Spinal cord (tissue), 10 donors: ENCODE results near the gene PRRT4. TPM values are rescaled to one million over a fixed set of nuclear protein-coding genes. Genes with fewer than 3 reads are reported as not detected.

ENCODE experiments used
- DNase-seq, 6 donors: peaks; one replicate each; pipeline versions ENCODE4 v3.0.0 to v3.0.0-alpha.2; 2013 to 2015; ENCODE audit warnings: low spot score in 6 of 6, low read depth in 4 of 6
- H3K27ac ChIP-seq: one replicate; pipeline ENCODE4 v1.5.1; 2013; ENCODE audit warnings: low read depth, low read length, control low read depth
- H3K27me3 ChIP-seq: one replicate; pipeline ENCODE4 v1.6.1; 2013; ENCODE audit warnings: low read length; ENCODE audit not compliant: control insufficient read depth, insufficient read depth
- H3K36me3 ChIP-seq: one replicate; pipeline ENCODE4 v1.6.1; 2013; ENCODE audit warnings: low read length; ENCODE audit not compliant: control insufficient read depth, insufficient read depth
- H3K4me1 ChIP-seq: one replicate; pipeline ENCODE4 v1.6.1; 2013; ENCODE audit warnings: low read length; ENCODE audit not compliant: control insufficient read depth, insufficient read depth
- H3K4me3 ChIP-seq: one replicate; pipeline ENCODE4 v1.5.1; 2013; ENCODE audit warnings: low read depth, low read length, control low read depth
- H3K9me3 ChIP-seq: one replicate; pipeline ENCODE4 v1.6.1; 2013; ENCODE audit warnings: low read length; ENCODE audit not compliant: control insufficient read depth, insufficient read depth
- WGBS: methylation state at CpG from one replicate; pipeline ENCODE4 v1.1.5; 2013; ENCODE audit warnings: missing lambda C conversion rate; ENCODE audit not compliant: insufficient coverage; 5-methylcytosine and 5-hydroxymethylcytosine counted together
- polyA plus RNA-seq, 2 donors: library from polyadenylated mRNA; unstranded; fragments of 120-200 nt; gene quantifications; one replicate each; pipeline ENCODE4 v1.2.1, GENCODE V29; 2013; ENCODE audit not compliant: insufficient read length in 2 of 2
- total RNA-seq, 2 donors: library from RNA; depleted of rRNA in 1 of 2; stranded (reverse); fragments of 120-200 nt in 1 of 2; fragments of >200 nt in 1 of 2; gene quantifications; one replicate each; pipeline versions ENCODE4 v1.2.3 to v1.2.4, GENCODE V29; 2013 to 2014
- donor health status: healthy.

PRRT4 gene
- total and polyA plus RNA-seq, 4 donors, result 4.0 to 43.8 (median 20.9) TPM

- Histone ChIP-seq H3K4me3 (no peak overlapping the region), H3K4me1 (peaks cover 8% of the 10 kb centered on the region), H3K27ac (no peak overlapping the region), H3K9me3 (no peaks in the 10 kb centered on the region), H3K36me3 (no peaks in the 10 kb centered on the region), H3K27me3 (no peaks in the 10 kb centered on the region)
- 81% methylated on average over 3 of the region's 6 CpGs for WGBS
- peak in 1 of 6 donors; percentile 9 for DNase-seq
Measured at GRCh38 chr7:128379900-128380479, 18.5 kb upstream of the PRRT4 start.

- WGBS, result 38% methylated on average over 1 of the region's 2 CpGs
- Histone ChIP-seq H3K27me3 (no peaks in the 10 kb centered on the region), H3K4me1 (peaks cover 3% of the 10 kb centered on the region), H3K9me3 (no peaks in the 10 kb centered on the region), H3K36me3 (no peaks in the 10 kb centered on the region), H3K4me3 (no peak overlapping the region), H3K27ac (no peak overlapping the region)
- DNase-seq, result no peak
Measured at GRCh38 chr7:128378637-128379036, 17.1 kb upstream of the PRRT4 start.

DNA sequence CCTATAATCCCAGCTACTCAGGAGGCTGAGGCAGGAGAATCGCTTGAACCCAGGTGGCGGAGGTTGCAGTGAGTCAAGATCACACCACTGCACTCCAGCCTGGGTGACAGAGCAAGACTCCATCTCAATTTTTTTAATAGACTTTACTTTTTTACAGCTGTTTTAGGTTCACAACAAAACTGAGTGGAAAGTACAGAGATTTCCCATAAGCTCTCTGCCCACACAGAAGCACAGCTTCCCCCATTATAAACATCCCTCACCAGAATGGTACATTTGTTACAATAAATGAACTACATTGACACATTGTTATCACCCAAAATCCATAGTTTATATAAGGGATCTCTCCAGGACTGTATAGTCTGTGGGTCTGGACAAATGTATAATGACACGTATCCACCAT lies 14.6 kb upstream of the PRRT4 start:
- DNase-seq, result no peak
- Histone ChIP-seq H3K27ac (no peak overlapping the region), H3K4me1 (peaks cover 3% of the 10 kb centered on the region), H3K27me3 (no peaks in the 10 kb centered on the region), H3K36me3 (no peaks in the 10 kb centered on the region), H3K4me3 (no peak overlapping the region), H3K9me3 (no peaks in the 10 kb centered on the region)
- WGBS, result 93% methylated on average over 3 of the region's 3 CpGs

DNA sequence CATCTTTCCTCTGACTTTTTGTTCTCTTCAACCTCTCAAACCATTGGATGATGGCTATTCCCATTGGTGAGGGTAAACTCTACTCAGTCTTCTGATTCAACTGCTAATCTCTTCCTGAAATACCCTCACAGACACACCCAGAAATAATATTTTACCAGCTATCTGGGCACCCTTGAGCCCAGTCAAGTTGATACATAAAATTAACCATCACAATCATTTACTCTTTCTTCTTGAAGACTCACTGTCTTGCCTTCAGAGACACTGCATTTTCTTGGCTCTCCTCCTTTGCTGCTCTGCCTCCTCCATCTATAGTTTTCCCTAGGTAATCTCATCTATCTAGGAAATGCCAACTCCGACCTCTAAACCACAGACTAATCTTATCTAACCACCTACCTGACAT lies 12.6 kb upstream of the PRRT4 start:
- H3K9me3 ChIP-seq, result no peaks in the 10 kb centered on the region
- no peaks in the 10 kb centered on the region for H3K36me3 ChIP-seq
- DNase-seq, result no peak
- WGBS, result 72% methylated on average over 1 of the region's 1 CpG
- H3K4me1 ChIP-seq, result no peaks in the 10 kb centered on the region
- H3K27ac ChIP-seq, result no peak overlapping the region
- no peak overlapping the region for H3K4me3 ChIP-seq
- no peaks in the 10 kb centered on the region for H3K27me3 ChIP-seq

DNA sequence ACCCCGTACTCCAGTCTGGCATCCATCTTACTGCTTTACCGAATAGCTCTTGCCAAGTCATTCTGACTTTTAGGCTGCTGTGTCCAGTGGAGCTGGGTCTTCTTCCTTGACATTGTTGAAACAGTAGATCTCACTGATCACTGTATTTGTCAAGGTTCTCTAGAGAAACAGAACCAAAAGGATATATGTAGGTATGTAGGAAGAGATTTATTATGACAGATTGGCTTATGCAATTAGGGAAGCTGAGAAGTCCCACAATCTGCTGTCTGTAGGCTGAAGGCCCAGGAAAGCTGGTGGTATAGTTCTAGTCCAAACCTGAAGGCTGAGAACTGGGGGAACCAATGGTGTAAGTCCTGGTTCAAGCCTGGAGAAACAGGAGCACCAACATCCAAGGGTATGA lies 12.1 kb upstream of the PRRT4 start:
- Histone ChIP-seq H3K9me3 (no peaks in the 10 kb centered on the region), H3K36me3 (no peaks in the 10 kb centered on the region), H3K27ac (no peak overlapping the region), H3K4me1 (no peaks in the 10 kb centered on the region), H3K4me3 (no peak overlapping the region), H3K27me3 (no peaks in the 10 kb centered on the region)
- no peak for DNase-seq
- 80% methylated on average over 2 of the region's 2 CpGs for WGBS

- Histone ChIP-seq H3K27ac (no peak overlapping the region), H3K36me3 (no peaks in the 10 kb centered on the region), H3K27me3 (peaks cover 10% of the 10 kb centered on the region), H3K4me1 (no peaks in the 10 kb centered on the region), H3K9me3 (no peaks in the 10 kb centered on the region), H3K4me3 (no peak overlapping the region)
- WGBS, result 88% methylated on average over 1 of the region's 4 CpGs
- DNase-seq, result no peak
Measured at GRCh38 chr7:128370491-128370890, 9.0 kb upstream of the PRRT4 start.

GRCh38 chr7:128366986-128367385 lies 5.5 kb upstream of the PRRT4 start:
- Histone ChIP-seq H3K4me3 (no peak overlapping the region), H3K4me1 (peaks cover 7% of the 10 kb centered on the region), H3K36me3 (no peaks in the 10 kb centered on the region), H3K27me3 (peaks cover 39% of the 10 kb centered on the region), H3K27ac (no peak overlapping the region), H3K9me3 (no peaks in the 10 kb centered on the region)
- DNase-seq, result no peak

GRCh38 chr7:128366300-128366699 lies 4.8 kb upstream of the PRRT4 start:
- no peak for DNase-seq
- Histone ChIP-seq H3K27me3 (peaks cover 42% of the 10 kb centered on the region), H3K4me3 (no peak overlapping the region), H3K27ac (no peak overlapping the region), H3K36me3 (no peaks in the 10 kb centered on the region), H3K9me3 (no peaks in the 10 kb centered on the region), H3K4me1 (peaks cover 10% of the 10 kb centered on the region)
- WGBS, result 50% methylated on average over 1 of the region's 1 CpG

GRCh38 chr7:128365432-128365831 lies 3.9 kb upstream of the PRRT4 start:
- Histone ChIP-seq H3K4me1 (peaks cover 18% of the 10 kb centered on the region), H3K4me3 (no peak overlapping the region), H3K9me3 (no peaks in the 10 kb centered on the region), H3K27ac (no peak overlapping the region), H3K27me3 (peaks cover 44% of the 10 kb centered on the region), H3K36me3 (no peaks in the 10 kb centered on the region)
- DNase-seq, result no peak
- WGBS, result no CpG with 5 or more reads among the region's 2 CpGs

DNA sequence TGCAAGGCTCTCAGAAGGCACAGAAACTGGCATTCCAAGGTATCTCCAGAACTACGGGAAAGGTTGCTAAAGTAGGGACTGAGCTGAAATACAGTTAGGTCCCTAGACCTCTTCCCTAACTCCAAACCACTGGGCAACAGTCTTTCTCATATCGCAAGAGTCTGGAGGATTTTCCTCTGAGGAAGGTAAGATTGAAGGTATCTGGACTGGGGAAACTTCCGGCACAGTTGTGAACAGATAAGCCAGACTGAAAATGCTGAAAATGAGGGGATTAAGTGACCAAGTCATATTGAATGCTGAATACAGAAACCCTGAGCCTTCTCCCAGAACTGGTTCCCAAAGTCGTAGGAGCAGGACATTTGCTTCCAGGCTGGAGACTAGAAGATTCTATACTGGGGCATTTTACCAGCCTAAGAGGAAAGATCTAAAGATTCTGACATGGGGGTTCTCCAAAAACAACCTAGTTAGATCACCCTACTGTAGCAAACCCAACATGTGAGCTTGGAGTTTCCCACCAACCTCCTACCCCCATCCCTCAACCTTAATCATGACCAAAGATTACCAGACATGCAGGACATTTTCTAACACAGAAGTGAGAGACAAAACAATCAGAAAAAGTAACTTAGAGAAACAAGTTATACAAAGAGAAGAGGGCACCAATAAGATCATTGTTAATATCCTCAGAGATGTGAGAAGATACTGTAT lies 2.8 kb upstream of the PRRT4 start:
- H3K27me3 ChIP-seq, result peaks cover 44% of the 10 kb centered on the region
- DNase-seq, result no peak
- no peak overlapping the region for H3K27ac ChIP-seq
- peaks cover 28% of the 10 kb centered on the region for H3K4me1 ChIP-seq
- peaks cover 3% of the 10 kb centered on the region for H3K36me3 ChIP-seq
- no peaks in the 10 kb centered on the region for H3K9me3 ChIP-seq
- H3K4me3 ChIP-seq, result no peak overlapping the region
- 76% methylated on average over 3 of the region's 4 CpGs for WGBS
